Measurements from ENCODE around the gene ATG9B.

The ATG9B gene

DNA sequence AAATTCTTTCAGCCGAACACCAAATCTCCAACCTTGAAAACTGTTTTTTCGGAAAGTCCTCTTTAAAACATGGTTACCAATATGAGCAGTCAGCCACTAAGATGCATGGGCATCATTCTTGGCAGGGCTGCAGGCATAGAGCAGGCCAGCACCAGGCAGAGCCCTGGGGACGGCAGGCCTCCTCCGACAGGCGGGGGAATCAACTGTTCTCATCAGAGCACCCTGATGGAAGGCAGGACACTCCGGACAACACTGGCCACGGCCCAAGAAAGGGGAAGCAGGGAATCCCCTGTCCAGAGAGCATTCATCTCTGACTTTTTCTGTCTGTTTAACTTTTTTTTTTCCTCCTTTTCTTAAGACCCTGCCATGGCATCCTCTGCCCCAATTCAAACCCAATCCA is 34.8 kb downstream of the ATG9B start:
- WGBS, 2 experiments (ENCODE audit: insufficient coverage in 2 of 2) = 96% methylated on average over 6 to 7 of the region's 7 CpGs
- H3K4me1 ChIP-seq (ENCODE audit: control insufficient read depth, insufficient read depth, low read length, poor library complexity, severe bottlenecking) = peaks cover 12% of the 10 kb centered on the region
- H3K36me3 ChIP-seq (ENCODE audit: control insufficient read depth, insufficient read depth, low read length) = no peaks in the 10 kb centered on the region
- no peak overlapping the region for H3K4me3 ChIP-seq (ENCODE audit: extremely low read depth, insufficient read depth, low read length, poor library complexity, severe bottlenecking)
- H3K27ac ChIP-seq (ENCODE audit: low read depth, low read length, severe bottlenecking) = no peak overlapping the region
- peaks cover 7% of the 10 kb centered on the region for H3K9me3 ChIP-seq (ENCODE audit: control insufficient read depth, low read length)

DNA sequence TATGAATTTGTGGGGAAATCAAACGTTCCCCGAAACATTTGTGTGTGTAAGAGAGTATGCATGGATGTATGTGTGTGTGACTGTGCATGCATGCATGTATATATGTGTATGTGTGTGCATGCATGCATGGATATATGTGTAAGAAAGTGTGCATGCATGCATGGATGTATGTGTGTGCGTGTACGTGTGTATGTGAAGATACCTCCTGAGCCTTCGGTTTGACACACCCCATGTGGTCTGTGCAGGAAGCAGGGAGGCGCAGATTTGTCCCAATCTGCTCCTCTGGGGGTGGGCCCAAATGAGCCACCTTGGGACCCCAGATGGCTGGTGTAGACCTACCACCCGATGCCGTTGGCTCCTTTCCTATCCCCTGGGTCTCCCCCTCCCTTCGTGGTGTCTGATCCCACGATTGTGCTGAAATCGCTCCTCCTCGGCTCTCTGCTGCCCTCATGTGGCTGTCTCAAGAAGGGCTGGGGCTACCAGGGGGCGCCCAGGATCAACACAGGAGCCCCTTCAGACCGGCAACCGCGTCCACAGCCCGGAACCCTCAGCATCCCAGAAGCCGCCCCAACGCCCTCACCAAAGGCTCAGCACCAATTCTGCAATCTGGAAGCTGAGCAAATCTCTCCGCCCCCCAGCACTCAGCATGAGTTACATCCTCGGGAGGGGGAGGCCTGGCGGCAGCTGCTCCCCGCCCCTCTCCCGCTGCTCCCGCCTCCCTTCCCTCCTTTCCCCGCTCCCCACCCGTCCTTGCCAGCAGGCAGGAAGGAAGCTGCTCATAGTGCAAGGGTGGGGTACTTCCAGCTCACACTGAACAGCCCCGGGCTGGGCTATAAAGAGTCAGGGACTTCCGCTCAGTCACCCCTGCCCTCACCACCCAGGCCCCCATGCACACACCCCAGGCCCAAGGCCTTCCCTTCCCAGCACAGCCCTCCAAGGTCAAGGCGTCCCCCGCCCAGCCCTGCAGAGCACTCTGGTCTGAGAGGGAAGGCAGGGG is 35.8 kb downstream of the ATG9B start:
- 30 to 32% methylated on average over 20 of the region's 31 CpGs for WGBS, 2 experiments (ENCODE audit: insufficient coverage in 2 of 2)
- H3K9me3 ChIP-seq (ENCODE audit: control insufficient read depth, low read length) = peaks cover 7% of the 10 kb centered on the region
- H3K27ac ChIP-seq (ENCODE audit: low read depth, low read length, severe bottlenecking) = no peak overlapping the region
- peak overlapping the region; percentile 11 for H3K4me3 ChIP-seq (ENCODE audit: extremely low read depth, insufficient read depth, low read length, poor library complexity, severe bottlenecking)
- H3K36me3 ChIP-seq (ENCODE audit: control insufficient read depth, insufficient read depth, low read length) = no peaks in the 10 kb centered on the region
- H3K4me1 ChIP-seq (ENCODE audit: control insufficient read depth, insufficient read depth, low read length, poor library complexity, severe bottlenecking) = peaks cover 8% of the 10 kb centered on the region

DNA sequence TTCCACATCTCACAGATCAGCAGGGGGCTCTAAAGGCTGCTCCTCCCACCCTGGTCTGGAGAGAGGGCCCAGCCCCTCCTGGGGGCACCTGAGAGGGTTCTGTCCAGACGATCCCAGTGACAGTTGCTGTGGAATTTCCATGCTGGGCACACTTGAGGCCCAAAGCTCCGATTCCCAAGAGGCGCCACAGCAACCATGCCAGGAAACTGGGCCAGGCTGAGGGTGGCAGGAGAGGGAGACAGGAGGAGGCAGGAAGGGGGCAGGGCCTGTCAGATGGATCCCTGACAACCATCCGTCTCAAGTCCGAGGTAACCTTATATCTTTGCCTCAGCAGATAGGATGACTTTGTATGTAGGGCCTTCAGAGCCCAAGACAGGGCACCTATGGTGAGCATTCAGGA is 37.7 kb downstream of the ATG9B start:
- 78 to 81% methylated on average over 4 to 5 of the region's 5 CpGs for WGBS, 2 experiments (ENCODE audit: insufficient coverage in 2 of 2)
- H3K36me3 ChIP-seq (ENCODE audit: control insufficient read depth, insufficient read depth, low read length) = no peaks in the 10 kb centered on the region
- H3K27ac ChIP-seq (ENCODE audit: low read depth, low read length, severe bottlenecking) = no peak overlapping the region
- H3K4me1 ChIP-seq (ENCODE audit: control insufficient read depth, insufficient read depth, low read length, poor library complexity, severe bottlenecking) = peaks cover 4% of the 10 kb centered on the region
- no peak overlapping the region for H3K4me3 ChIP-seq (ENCODE audit: extremely low read depth, insufficient read depth, low read length, poor library complexity, severe bottlenecking)
- H3K9me3 ChIP-seq (ENCODE audit: control insufficient read depth, low read length) = peaks cover 7% of the 10 kb centered on the region

DNA sequence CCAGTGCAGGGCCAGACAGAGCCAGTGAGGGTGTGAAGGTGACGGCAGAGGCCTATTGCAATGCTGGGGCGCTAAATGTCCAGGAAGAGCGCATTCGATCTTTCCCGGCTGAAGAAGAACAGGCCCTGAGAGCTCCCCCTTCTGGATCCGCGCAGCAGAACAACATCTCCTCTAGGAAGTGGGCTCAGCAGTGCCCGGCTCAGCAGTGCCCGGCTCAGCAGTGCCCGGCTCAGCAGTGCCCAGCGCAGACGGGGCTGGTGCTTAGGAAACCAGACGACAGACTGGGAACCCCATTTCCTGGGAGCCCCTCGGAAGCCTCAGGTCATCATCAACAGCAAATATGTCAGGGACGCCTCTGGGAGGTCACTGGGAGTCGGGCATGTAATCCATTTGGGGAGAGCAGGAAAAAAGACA is 38.2 kb downstream of the ATG9B start:
- Histone ChIP-seq H3K36me3 (ENCODE audit: control insufficient read depth, insufficient read depth, low read length) (no peaks in the 10 kb centered on the region), H3K9me3 (ENCODE audit: control insufficient read depth, low read length) (peaks cover 3% of the 10 kb centered on the region), H3K4me1 (ENCODE audit: control insufficient read depth, insufficient read depth, low read length, poor library complexity, severe bottlenecking) (peaks cover 4% of the 10 kb centered on the region), H3K27ac (ENCODE audit: low read depth, low read length, severe bottlenecking) (no peak overlapping the region), H3K4me3 (ENCODE audit: extremely low read depth, insufficient read depth, low read length, poor library complexity, severe bottlenecking) (no peak overlapping the region)
- WGBS, 2 experiments (ENCODE audit: insufficient coverage in 2 of 2) = 18 to 23% methylated on average over 15 to 16 of the region's 16 CpGs

DNA sequence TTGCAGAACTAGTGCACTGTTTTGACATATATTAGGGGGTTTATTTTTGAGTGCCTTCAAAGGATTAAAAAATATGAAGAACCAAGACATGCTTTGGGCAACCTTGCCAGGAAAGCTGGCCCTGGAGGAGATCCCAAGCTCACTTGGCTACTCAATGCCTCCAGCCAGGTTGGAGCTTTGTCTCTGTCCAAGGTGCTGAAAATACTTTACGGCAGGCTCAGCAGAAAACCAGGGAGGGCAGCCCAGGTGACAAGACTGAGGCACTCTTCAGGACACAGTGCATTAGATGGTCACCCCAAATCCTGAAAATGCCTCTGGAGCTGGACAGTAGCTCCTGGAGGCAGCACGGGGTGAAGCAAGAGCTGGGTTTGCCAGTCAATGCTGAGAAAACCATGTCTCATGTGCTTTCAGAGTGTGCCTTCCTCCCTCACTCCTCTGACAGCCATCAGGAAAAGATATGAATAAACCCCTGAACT is 40.4 kb downstream of the ATG9B start:
- Histone ChIP-seq H3K36me3 (ENCODE audit: control insufficient read depth, insufficient read depth, low read length) (no peaks in the 10 kb centered on the region), H3K27ac (ENCODE audit: low read depth, low read length, severe bottlenecking) (no peak overlapping the region), H3K9me3 (ENCODE audit: control insufficient read depth, low read length) (no peaks in the 10 kb centered on the region), H3K4me3 (ENCODE audit: extremely low read depth, insufficient read depth, low read length, poor library complexity, severe bottlenecking) (no peak overlapping the region), H3K4me1 (ENCODE audit: control insufficient read depth, insufficient read depth, low read length, poor library complexity, severe bottlenecking) (peaks cover 8% of the 10 kb centered on the region)
- WGBS, 2 experiments (ENCODE audit: insufficient coverage in 2 of 2) = 5 to 18% methylated on average over 2 of the region's 2 CpGs

DNA sequence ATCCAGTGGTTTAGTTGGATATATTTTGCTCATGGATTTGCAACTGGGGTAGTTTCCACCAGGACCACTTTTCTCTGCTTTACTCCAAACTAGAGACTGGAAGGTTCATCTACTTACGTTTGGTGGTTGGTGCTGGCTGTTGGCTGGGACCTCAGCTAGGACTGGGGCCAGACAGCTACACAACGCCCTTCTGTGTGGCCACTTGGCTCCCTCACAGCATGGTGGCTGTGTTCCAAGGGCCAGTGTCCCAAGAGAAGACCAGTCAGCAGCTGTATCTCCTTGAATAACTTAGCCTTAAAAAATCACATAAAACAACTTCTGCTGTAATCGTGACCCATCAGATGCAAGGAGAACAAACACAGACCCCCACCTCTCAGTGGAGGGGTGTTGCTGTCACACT is 41.9 kb downstream of the ATG9B start:
- H3K4me1 ChIP-seq (ENCODE audit: control insufficient read depth, insufficient read depth, low read length, poor library complexity, severe bottlenecking) = peaks cover 9% of the 10 kb centered on the region
- no peaks in the 10 kb centered on the region for H3K9me3 ChIP-seq (ENCODE audit: control insufficient read depth, low read length)
- H3K4me3 ChIP-seq (ENCODE audit: extremely low read depth, insufficient read depth, low read length, poor library complexity, severe bottlenecking) = no peak overlapping the region
- H3K36me3 ChIP-seq (ENCODE audit: control insufficient read depth, insufficient read depth, low read length) = no peaks in the 10 kb centered on the region
- WGBS, 2 experiments (ENCODE audit: insufficient coverage in 2 of 2) = 62 to 63% methylated on average over 1 to 2 of the region's 3 CpGs
- H3K27ac ChIP-seq (ENCODE audit: low read depth, low read length, severe bottlenecking) = no peak overlapping the region

DNA sequence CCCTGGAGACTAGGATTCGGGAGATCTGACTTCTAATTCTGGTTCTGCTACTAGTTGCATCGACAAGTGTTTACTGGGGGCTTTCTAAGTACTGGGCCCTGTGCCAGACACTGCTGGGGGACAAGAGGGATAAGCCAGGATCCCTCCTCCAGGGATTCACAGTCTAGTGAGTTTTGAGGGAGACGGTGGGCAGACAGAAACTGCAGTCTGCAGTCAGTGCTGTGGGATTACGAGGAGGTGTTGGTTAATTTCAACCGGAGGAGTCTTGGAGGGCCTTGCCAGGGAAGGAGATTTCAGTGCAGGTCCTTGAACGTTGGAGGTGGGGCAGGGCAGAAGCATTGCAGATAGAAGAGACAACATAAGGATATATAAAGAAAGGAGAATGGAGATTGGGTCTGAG is 42.6 kb downstream of the ATG9B start:
- Histone ChIP-seq H3K36me3 (ENCODE audit: control insufficient read depth, insufficient read depth, low read length) (no peaks in the 10 kb centered on the region), H3K4me1 (ENCODE audit: control insufficient read depth, insufficient read depth, low read length, poor library complexity, severe bottlenecking) (peaks cover 16% of the 10 kb centered on the region), H3K9me3 (ENCODE audit: control insufficient read depth, low read length) (no peaks in the 10 kb centered on the region), H3K4me3 (ENCODE audit: extremely low read depth, insufficient read depth, low read length, poor library complexity, severe bottlenecking) (no peak overlapping the region), H3K27ac (ENCODE audit: low read depth, low read length, severe bottlenecking) (no peak overlapping the region)
- WGBS, 2 experiments (ENCODE audit: insufficient coverage in 2 of 2) = 83 to 87% methylated on average over 5 of the region's 6 CpGs

DNA sequence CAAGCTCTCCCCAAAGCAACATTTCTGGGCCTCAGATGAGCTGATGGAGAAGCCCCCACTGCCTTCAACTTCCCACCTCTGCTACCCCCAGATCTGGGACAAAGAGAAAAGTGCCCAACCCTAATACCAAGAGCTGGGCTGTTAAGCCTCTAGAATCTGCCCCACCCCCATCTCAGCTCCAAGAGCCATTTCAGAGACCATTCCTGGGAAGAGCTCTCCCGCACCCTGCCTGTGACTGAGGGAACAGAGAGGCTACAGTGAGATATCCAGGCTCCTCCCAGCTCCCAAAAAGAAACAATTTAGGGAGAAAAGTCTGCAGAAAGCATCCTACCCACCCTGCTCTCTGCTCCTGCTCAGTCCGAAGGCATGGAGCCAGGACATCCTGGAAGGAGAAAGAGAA is 43.6 kb downstream of the ATG9B start:
- H3K4me1 ChIP-seq (ENCODE audit: control insufficient read depth, insufficient read depth, low read length, poor library complexity, severe bottlenecking) = peaks cover 21% of the 10 kb centered on the region
- H3K9me3 ChIP-seq (ENCODE audit: control insufficient read depth, low read length) = no peaks in the 10 kb centered on the region
- WGBS, 2 experiments (ENCODE audit: insufficient coverage in 2 of 2) = 70% methylated on average over 1 of the region's 2 CpGs; no CpG with 5 or more reads in 1 of the 2 experiments
- H3K4me3 ChIP-seq (ENCODE audit: extremely low read depth, insufficient read depth, low read length, poor library complexity, severe bottlenecking) = no peak overlapping the region
- no peak overlapping the region for H3K27ac ChIP-seq (ENCODE audit: low read depth, low read length, severe bottlenecking)
- no peaks in the 10 kb centered on the region for H3K36me3 ChIP-seq (ENCODE audit: control insufficient read depth, insufficient read depth, low read length)

DNA sequence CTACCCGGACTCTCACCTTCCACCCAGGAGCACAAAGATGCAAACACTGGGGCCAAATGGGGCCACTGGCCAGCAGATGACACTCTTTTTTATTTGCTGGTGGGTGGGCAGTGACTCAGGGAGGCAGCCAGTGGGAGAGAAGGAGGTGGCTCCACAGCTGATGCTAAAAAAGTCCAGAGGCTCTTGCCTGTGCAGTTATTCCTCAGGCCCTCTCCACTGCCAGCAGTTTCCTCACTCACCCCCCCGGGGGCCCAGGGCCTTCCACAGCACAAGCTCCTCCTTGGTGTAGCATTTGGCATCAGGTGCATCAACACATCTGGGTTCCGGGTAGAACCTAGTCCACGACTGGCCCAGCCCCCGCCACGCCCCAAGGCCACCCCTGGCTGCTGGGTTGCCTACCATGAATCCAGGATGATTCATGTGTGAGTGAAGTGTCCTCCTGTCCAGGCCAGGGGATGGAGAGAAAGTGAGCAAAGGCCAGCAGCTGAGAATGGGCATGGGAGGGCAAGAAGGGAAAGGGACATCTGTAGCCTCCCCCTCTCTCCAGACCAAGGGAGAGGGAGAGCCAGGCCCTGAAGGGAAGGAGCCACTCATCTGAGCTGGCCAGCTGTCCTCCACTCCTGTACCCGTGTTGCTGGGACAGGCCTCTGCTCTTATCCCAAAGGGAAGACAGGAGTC is 44.4 kb downstream of the ATG9B start:
- whole genome bisulfite sequencing, 2 experiments (ENCODE audit: insufficient coverage in 2 of 2) = 56 to 68% methylated on average over 6 to 7 of the region's 7 CpGs
- Histone ChIP-seq H3K27ac (ENCODE audit: low read depth, low read length, severe bottlenecking) (peak overlapping the region; percentile 0), H3K4me3 (ENCODE audit: extremely low read depth, insufficient read depth, low read length, poor library complexity, severe bottlenecking) (peak overlapping the region; percentile 37), H3K9me3 (ENCODE audit: control insufficient read depth, low read length) (no peaks in the 10 kb centered on the region), H3K36me3 (ENCODE audit: control insufficient read depth, insufficient read depth, low read length) (no peaks in the 10 kb centered on the region), H3K4me1 (ENCODE audit: control insufficient read depth, insufficient read depth, low read length, poor library complexity, severe bottlenecking) (peaks cover 21% of the 10 kb centered on the region)

DNA sequence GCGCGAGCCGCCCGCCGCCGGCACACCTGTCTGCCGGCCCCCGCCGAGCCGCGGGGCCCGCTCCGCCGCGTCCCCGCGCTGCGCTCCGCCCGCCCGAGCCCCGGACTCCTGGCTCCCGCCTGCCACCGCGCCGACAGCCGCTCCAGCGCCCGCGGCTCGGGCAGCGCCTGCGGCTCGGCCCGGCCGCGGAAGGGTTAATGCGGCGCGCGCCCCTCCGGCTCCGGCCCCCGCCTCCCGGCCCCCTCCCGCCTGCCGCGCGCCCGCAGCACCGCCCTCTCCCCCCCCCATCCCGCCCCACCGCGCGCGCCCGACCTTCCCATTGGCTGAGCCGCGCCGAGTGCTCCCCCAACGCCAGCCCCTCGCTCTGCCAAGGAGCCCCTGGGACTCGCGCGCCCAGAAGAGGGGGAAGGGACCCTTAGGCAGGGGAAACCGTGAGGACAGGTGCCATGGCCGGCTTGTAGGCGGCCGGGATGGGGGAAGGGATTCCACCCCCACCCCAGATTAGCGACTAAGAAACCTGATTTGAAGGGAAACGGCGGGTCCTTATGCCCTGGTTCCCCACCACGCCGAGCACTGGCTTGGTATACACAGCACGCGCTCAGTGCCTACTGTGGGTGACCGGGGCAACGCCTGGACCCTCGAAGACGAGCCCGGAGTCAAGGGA is 46.0 kb downstream of the ATG9B start, which contains the start of gene KCNH2:
KCNH2 (minus strand) TSS at position 196 of the 664 bp plus-strand sequence. CDS start 408 bp downstream, outside the sequence.
- Histone ChIP-seq H3K36me3 (ENCODE audit: control insufficient read depth, insufficient read depth, low read length) (no peaks in the 10 kb centered on the region), H3K9me3 (ENCODE audit: control insufficient read depth, low read length) (no peaks in the 10 kb centered on the region), H3K27ac (ENCODE audit: low read depth, low read length, severe bottlenecking) (peak within 1 kb of the TSS; percentile 59), H3K4me3 (ENCODE audit: extremely low read depth, insufficient read depth, low read length, poor library complexity, severe bottlenecking) (peak within 1 kb of the TSS; percentile 37), H3K4me1 (ENCODE audit: control insufficient read depth, insufficient read depth, low read length, poor library complexity, severe bottlenecking) (peaks cover 21% of the 10 kb centered on the region)
- WGBS, 2 experiments (ENCODE audit: insufficient coverage in 2 of 2) = 0 to 1% methylated on average over 24 to 48 of the region's 81 CpGs

Data from mesodermal cell (in vitro differentiated cells).